ENCODE measurements around the gene TNPO1. TPM values are rescaled to one million over a fixed set of nuclear protein-coding genes. Genes with fewer than 3 reads are reported as not detected.

The TNPO1 gene
- polyA plus RNA-seq, 3 donors = 17.3 to 26.8 (median 21.2) TPM

DNA sequence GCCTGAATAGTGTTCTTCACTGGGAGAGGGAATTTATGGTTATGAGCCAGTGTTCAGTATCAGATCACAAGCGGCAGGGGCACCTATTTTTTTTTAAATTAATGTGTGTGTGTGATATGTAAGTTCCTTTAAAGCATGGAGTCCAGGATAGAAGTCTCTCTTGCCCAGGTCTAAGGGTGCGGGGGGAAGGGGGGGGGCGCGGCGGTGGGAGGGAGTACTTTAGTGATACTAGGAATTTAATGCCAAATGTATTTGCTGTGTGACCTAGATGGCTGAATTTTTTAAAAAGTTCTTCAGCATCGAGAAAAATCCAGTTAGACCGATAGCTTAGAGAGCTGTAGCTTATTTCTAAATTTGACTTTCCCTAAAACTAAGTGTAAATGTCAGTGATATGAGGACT is 137.9 kb downstream of the TNPO1 start:
- H3K27ac ChIP-seq (ENCODE audit: low read depth, low read length) = no peak overlapping the region
- WGBS, 3 donors = 72 to 91% (median 82%) methylated on average over 7 of the region's 7 CpGs

GRCh38 chr5:72955143-72955767 is 138.8 kb downstream of the TNPO1 start:
- WGBS, 3 donors = 1 to 4% (median 3%) methylated on average over 33 of the region's 33 CpGs

DNA sequence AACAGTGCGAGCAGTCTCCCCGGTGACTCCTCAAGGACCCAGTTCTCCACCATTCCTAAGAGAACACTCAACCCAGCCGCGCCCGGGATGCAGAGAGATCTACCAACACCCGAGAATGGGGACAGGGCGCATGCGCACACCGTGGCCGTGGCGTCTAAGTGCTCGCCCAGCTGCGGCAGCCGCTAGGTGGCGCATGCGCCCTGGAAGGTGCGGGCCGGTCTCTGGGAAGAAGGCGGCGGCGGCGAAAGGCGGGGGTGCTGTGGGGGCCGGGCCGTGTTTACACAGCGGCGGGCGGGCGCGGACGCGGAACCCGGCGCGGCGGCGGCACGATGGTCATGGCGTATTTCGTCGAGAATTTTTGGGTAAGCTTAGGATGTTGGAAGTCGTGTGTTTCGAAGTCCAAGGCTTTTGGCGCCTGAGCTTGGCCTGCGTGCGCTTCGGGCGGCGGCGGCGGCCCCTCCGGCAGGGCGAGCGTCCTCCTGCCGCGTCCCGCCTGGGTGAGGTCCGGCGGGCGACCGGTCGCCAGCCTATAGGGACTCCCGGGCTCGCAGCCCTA is 139.4 kb downstream of the TNPO1 start, which contains the start of gene FCHO2:
TSS of gene FCHO2 (plus strand) at position 274 of the 556 bp plus-strand sequence. CDS start at position 330, 56 bp downstream.
- WGBS, 3 donors = 0 to 1% (median 1%) methylated on average over 50 to 64 of the region's 64 CpGs
- peak within 1 kb of the TSS; percentile 73 for H3K27ac ChIP-seq (ENCODE audit: low read depth, low read length)

More at GRCh38 chr5:72955143-72955767, 138.8 kb downstream of the TNPO1 start:
- H3K27ac ChIP-seq (ENCODE audit: low read depth, low read length) = peak overlapping the region; percentile 73

- 0 to 1% (median 0%) methylated on average over 34 to 51 of the region's 51 CpGs for WGBS, 3 donors
- H3K27ac ChIP-seq (ENCODE audit: low read depth, low read length) = no peak overlapping the region
Observed at GRCh38 chr5:72956324-72957140, 140.1 kb downstream of the TNPO1 start.

DNA sequence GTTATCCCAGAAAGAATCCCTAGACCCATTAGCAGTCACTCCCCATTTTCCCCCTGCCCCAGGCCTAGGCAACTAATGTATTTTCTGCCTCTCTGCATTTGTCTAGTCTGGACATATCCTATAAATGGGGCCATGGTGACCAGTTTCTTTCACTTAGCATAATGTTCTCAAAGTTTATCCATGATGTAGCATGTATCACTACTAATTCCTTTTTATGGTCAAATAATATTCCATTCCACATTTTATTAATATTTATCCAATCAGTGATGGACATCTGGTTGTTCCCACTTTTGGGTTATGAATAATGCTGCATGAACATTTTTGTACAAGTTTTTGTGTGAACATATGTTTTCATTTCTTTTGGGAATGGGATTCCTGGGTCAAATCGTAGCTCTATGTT is 140.9 kb downstream of the TNPO1 start:
- 72 to 76% (median 73%) methylated on average over 1 of the region's 1 CpG for WGBS, 3 donors
- H3K27ac ChIP-seq (ENCODE audit: low read depth, low read length) = no peak overlapping the region

DNA sequence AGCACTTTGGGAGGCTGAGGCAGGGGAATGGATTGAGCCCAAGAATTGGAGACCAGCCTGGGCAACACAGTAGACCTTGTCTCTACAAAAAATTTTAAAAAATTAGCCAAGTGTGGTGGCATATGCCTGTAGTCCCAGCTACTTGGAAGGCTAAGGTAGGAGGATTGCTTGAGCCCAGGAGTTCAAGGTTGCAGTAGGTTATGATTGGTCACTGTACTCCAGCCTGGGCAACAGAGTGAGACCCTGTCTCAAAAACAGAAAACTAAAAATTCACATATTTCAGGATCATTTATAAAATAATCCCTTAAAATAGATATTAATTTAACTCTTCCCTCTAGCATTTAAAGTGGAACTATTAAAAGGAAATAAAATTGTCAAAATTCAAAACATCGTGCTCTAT is 142.8 kb downstream of the TNPO1 start:
- 88 to 99% (median 97%) methylated on average over 1 of the region's 1 CpG for WGBS, 3 donors
- no peak overlapping the region for H3K27ac ChIP-seq (ENCODE audit: low read depth, low read length)

Other genes with a start within 250 kb of the TNPO1 start
- 10 to 100 TPM in 1 of 3 donors, 1 to 10 TPM in 2; 4.5 to 12.0 (median 7.0) TPM for gene FCHO2, start 139.4 kb downstream of the TNPO1 start, polyA plus RNA-seq